ENCODE data around the gene MND1.

DNA sequence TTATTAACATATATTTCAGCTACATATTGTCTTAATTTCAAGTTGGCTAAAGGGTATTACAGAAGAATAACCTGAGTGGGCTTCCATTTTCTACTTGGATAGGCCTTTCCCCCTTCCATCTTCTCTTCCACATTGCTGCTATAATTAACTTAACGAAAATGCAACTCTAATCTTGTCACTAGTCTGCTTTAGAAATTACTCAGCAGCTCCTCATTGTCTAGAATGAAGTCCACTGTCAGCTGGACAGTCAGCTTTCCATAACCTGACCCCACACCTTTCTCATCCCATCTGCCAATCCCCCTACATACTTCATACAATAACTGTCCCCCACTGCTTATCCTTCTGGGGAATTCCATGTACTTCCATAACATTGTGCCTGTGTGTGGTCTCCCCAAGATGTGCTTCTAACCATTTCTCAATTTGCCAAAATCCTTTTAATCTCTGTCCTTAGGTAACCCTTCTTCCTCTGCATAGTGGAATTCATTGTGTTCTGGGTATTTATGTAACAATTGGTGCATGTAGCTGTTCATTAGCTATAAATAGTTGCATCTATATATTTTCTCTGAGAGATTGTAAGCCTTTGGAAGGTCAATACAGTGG, 4.8 kb downstream of the MND1 start:
- TF ChIP-seq, protein P1, sequence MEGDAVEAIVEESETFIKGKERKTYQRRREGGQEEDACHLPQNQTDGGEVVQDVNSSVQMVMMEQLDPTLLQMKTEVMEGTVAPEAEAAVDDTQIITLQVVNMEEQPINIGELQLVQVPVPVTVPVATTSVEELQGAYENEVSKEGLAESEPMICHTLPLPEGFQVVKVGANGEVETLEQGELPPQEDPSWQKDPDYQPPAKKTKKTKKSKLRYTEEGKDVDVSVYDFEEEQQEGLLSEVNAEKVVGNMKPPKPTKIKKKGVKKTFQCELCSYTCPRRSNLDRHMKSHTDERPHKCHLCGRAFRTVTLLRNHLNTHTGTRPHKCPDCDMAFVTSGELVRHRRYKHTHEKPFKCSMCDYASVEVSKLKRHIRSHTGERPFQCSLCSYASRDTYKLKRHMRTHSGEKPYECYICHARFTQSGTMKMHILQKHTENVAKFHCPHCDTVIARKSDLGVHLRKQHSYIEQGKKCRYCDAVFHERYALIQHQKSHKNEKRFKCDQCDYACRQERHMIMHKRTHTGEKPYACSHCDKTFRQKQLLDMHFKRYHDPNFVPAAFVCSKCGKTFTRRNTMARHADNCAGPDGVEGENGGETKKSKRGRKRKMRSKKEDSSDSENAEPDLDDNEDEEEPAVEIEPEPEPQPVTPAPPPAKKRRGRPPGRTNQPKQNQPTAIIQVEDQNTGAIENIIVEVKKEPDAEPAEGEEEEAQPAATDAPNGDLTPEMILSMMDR (conservative IDR thresholded peaks at IDR 0.05; ENCODE audit: low read length), result no peak
- no peak for TF ChIP-seq EZH2phosphoT487 (IDR thresholded peaks at IDR 0.05; ENCODE audit: borderline replicate concordance)
